Tibial artery (tissue), 4 donors: Measurements from ENCODE around the gene DHX36.

Source experiments
- DNase-seq, 2 donors: peaks; one replicate each; pipeline ENCODE4 v3.0.0-alpha.2; 2019
- H3K27ac ChIP-seq, 2 donors: fragments of 200-600 bp; sonication (generic) in 1 of 2; 1 replicate in 1 of 2; 2 replicates in 1 of 2; pipeline ENCODE4 v1.5.1; 2018 to 2019; ENCODE audit warnings: mild to moderate bottlenecking in 1 of 2
- H3K27me3 ChIP-seq, 2 donors: fragments of 200-600 bp; sonication (generic) in 1 of 2; one replicate each; pipeline versions ENCODE4 v1.5.1 to v1.6.0; 2016 to 2019
- H3K36me3 ChIP-seq, 3 donors: fragments of 200-600 bp; sonication (generic) in 2 of 3; one replicate each; pipeline ENCODE4 v1.5.1; 2016 to 2019; ENCODE audit warnings: mild to moderate bottlenecking in 2 of 3
- H3K4me1 ChIP-seq, 4 donors: fragments of 200-600 bp; sonication (generic) in 2 of 4; 1 replicate in 3 of 4; 2 replicates in 1 of 4; pipeline ENCODE4 v1.5.1; 2016 to 2019
- H3K4me3 ChIP-seq, 2 donors: fragments of 200-600 bp; sonication (generic) in 1 of 2; 1 replicate in 1 of 2; 2 replicates in 1 of 2; pipeline ENCODE4 v1.5.1; 2018 to 2019; ENCODE audit warnings: mild to moderate bottlenecking in 2 of 2
- H3K9me3 ChIP-seq, 3 donors: fragments of 200-600 bp; sonication (generic) in 1 of 3; one replicate each; pipeline ENCODE4 v1.5.1; 2016 to 2019
- CTCF ChIP-seq, 2 experiments: fragments of 200-600 bp in 1 of 2; fragments of 450-650 bp in 1 of 2; IDR thresholded peaks; one replicate each; pipeline ENCODE4 v1.5.1; 2017 to 2019; ENCODE audit warnings: antibody characterized with exemption in 2 of 2, mild to moderate bottlenecking in 1 of 2, moderate library complexity in 1 of 2
- intact Hi-C: fragments of 100-400 bp; cut with DNase I; formaldehyde crosslinking; loops from one replicate; pipeline ENCODE4 v1.15.0; 2023; ENCODE audit warnings: low total_unique reads

The DHX36 gene

GRCh38 chr3:154227531-154227930, 96.8 kb downstream of the DHX36 start:
- peaks cover 0 to 20% (median 9%) of the 10 kb centered on the region in 3 donors for H3K36me3 ChIP-seq
- no peak overlapping the region for H3K27ac ChIP-seq
- H3K4me1 ChIP-seq = peaks cover 0 to 6% (median 2%) of the 10 kb centered on the region in 4 donors
- H3K27me3 ChIP-seq = no peaks in the 10 kb centered on the region
- DNase-seq = no peak
- TF ChIP-seq CTCF (IDR thresholded peaks at IDR 0.05) = no peak
- no peak overlapping the region for H3K4me3 ChIP-seq
- intact Hi-C loops = no loop called here
- H3K9me3 ChIP-seq = no peaks in the 10 kb centered on the region

- DNase-seq = no peak
- intact Hi-C loops = no loop called here
- Histone ChIP-seq H3K36me3 (peaks cover 0 to 19% (median 9%) of the 10 kb centered on the region in 3 donors), H3K9me3 (no peaks in the 10 kb centered on the region), H3K4me3 (no peak overlapping the region), H3K27ac (no peak overlapping the region), H3K4me1 (peaks cover 0 to 6% (median 2%) of the 10 kb centered on the region in 4 donors), H3K27me3 (no peaks in the 10 kb centered on the region)
- no peak for TF ChIP-seq CTCF (IDR thresholded peaks at IDR 0.05)
Observed at GRCh38 chr3:154225536-154225935, 98.8 kb downstream of the DHX36 start.

- Histone ChIP-seq H3K4me3 (no peak overlapping the region), H3K36me3 (peaks cover 0 to 19% (median 15%) of the 10 kb centered on the region in 3 donors), H3K27ac (no peak overlapping the region), H3K27me3 (no peaks in the 10 kb centered on the region), H3K9me3 (no peaks in the 10 kb centered on the region), H3K4me1 (peaks cover 0 to 6% (median 2%) of the 10 kb centered on the region in 4 donors)
- intact Hi-C loops = no loop called here
- no peak for TF ChIP-seq CTCF (IDR thresholded peaks at IDR 0.05)
- DNase-seq = no peak
Observed at GRCh38 chr3:154224866-154225265, 99.4 kb downstream of the DHX36 start.

GRCh38 chr3:154224366-154224765, 99.9 kb downstream of the DHX36 start:
- peaks cover 0 to 6% (median 2%) of the 10 kb centered on the region in 4 donors for H3K4me1 ChIP-seq

GRCh38 chr3:154223519-154223918, 100.8 kb downstream of the DHX36 start:
- no peak for DNase-seq
- intact Hi-C loops = no loop called here
- Histone ChIP-seq H3K4me1 (peaks cover 0 to 6% (median 2%) of the 10 kb centered on the region in 4 donors), H3K4me3 (no peak overlapping the region), H3K36me3 (peaks cover 10 to 19% (median 14%) of the 10 kb centered on the region in 3 donors), H3K27ac (no peak overlapping the region), H3K27me3 (no peaks in the 10 kb centered on the region), H3K9me3 (no peaks in the 10 kb centered on the region)
- no peak for TF ChIP-seq CTCF (IDR thresholded peaks at IDR 0.05)

More at GRCh38 chr3:154224366-154224765, 99.9 kb downstream of the DHX36 start:
- TF ChIP-seq CTCF (IDR thresholded peaks at IDR 0.05) = no peak
- H3K27me3 ChIP-seq = no peaks in the 10 kb centered on the region
- H3K9me3 ChIP-seq = no peaks in the 10 kb centered on the region
- no peak overlapping the region for H3K27ac ChIP-seq
- no peak overlapping the region for H3K4me3 ChIP-seq
- no peak for DNase-seq
- H3K36me3 ChIP-seq = peaks cover 3 to 19% (median 14%) of the 10 kb centered on the region in 3 donors
- intact Hi-C loops = no loop called here
